ENCODE data around the gene RNF144B. TPM values are rescaled to one million over a fixed set of nuclear protein-coding genes. Genes with fewer than 3 reads are reported as not detected.

RNF144B gene
- total and polyA plus RNA-seq, 2 of the 8 experiments (the other 6 are each of a cell fraction or from before 2014, with no cell fraction given) = 1.8 to 11.2 TPM

- TF ChIP-seq RBBP5 (IDR thresholded peaks at IDR 0.05; ENCODE audit: borderline replicate concordance, low read depth, low read length) (no peak), CTCF (IDR thresholded peaks at IDR 0.05; ENCODE audit: control extremely low read depth in 1 of 3, insufficient read depth in 1 of 3, low read depth in 1 of 3, low read length in 3 of 3) (no peak), CBX8 (IDR thresholded peaks at IDR 0.05; ENCODE audit: borderline replicate concordance, low read depth, low read length) (no peak), BCL11A (IDR thresholded peaks at IDR 0.05; ENCODE audit: low read depth in 2 of 2, low read length in 2 of 2) (no peak), CHD2 (IDR thresholded peaks at IDR 0.05; ENCODE audit: low read length) (no peak)
Observed at GRCh38 chr6:18467741-18468502, 80.8 kb downstream of the RNF144B start (continued).

All from H1 (cell line).